Mesenteric fat pad (tissue), 1 donor: ENCODE measurements around the gene TRPV4. TPM values are rescaled to one million over a fixed set of nuclear protein-coding genes. Genes with fewer than 3 reads are reported as not detected.

Experiments used
- DNase-seq: peaks from one replicate; pipeline ENCODE4 v3.0.0-alpha.2; 2020; ENCODE audit warnings: low spot score
- total RNA-seq: library from RNA; stranded (reverse); fragmentation: NEBNext Ultra II Directional; extraction: Animal tissue kit (Norgen Biotek cat#: 25700); gene quantifications from one replicate; pipeline ENCODE4 v1.2.1, GENCODE V29; 2021
- donor health status: DM: yes; HTN: yes; CAD: no.

The TRPV4 gene
- total RNA-seq, 1 donor from 2014 or later, result 3.5 TPM

GRCh38 chr12:109781668-109782325, 51.4 kb downstream of the TRPV4 start:
- DNase-seq, result no peak

GRCh38 chr12:109779382-109779781, 53.8 kb downstream of the TRPV4 start:
- DNase-seq, result no peak

- no peak for DNase-seq
Measured at GRCh38 chr12:109778684-109779083, 54.5 kb downstream of the TRPV4 start.

GRCh38 chr12:109777544-109777943, 55.7 kb downstream of the TRPV4 start:
- DNase-seq, result no peak

- DNase-seq, result no peak
Measured at GRCh38 chr12:109776624-109777023, 56.6 kb downstream of the TRPV4 start.

- no peak for DNase-seq
Measured at GRCh38 chr12:109775172-109775881, 57.9 kb downstream of the TRPV4 start.

- DNase-seq, result peak; percentile 77
Measured at GRCh38 chr12:109773384-109774011, 59.7 kb downstream of the TRPV4 start.

- DNase-seq, result peak; percentile 51
Measured at GRCh38 chr12:109772622-109773321, 60.4 kb downstream of the TRPV4 start.

GRCh38 chr12:109771746-109772621, 61.2 kb downstream of the TRPV4 start:
- peak; percentile 83 for DNase-seq

GRCh38 chr12:109770861-109771670, 62.1 kb downstream of the TRPV4 start:
- peak; percentile 83 for DNase-seq

GRCh38 chr12:109770104-109770860, 62.9 kb downstream of the TRPV4 start:
- DNase-seq, result peak; percentile 71

- DNase-seq, result peak; percentile 87
Measured at GRCh38 chr12:109768901-109769670, 64.1 kb downstream of the TRPV4 start.

GRCh38 chr12:109767991-109768900, 65.0 kb downstream of the TRPV4 start:
- peak; percentile 85 for DNase-seq

- peak; percentile 43 for DNase-seq
Measured at GRCh38 chr12:109767456-109767855, 65.7 kb downstream of the TRPV4 start.

- DNase-seq, result no peak
Measured at GRCh38 chr12:109766251-109766778, 66.9 kb downstream of the TRPV4 start.

GRCh38 chr12:109765446-109765810, 67.8 kb downstream of the TRPV4 start:
- peak; percentile 78 for DNase-seq
